GM06990 (cell line): ENCODE measurements around the gene TOGARAM1.
"Not testable (repeated sequence)": the region's sequence is repeated elsewhere in the genome, so short reads cannot be mapped to it uniquely, and the experiment has no call there.

Experiments used
- DNase-seq: peaks from one replicate; pipeline ENCODE4 v3.0.0-alpha.2; 2011; ENCODE audit not compliant: insufficient read length; ENCODE audit errors: extremely low read depth
- H3K27me3 ChIP-seq: replicated peaks from 2 replicates; pipeline ENCODE4 v1.6.0; 2011; ENCODE audit warnings: low read length; ENCODE audit not compliant: control insufficient read depth, insufficient read depth
- H3K36me3 ChIP-seq: 2 replicates; pipeline ENCODE4 v1.5.1; 2011; ENCODE audit warnings: low read length; ENCODE audit not compliant: control insufficient read depth, insufficient read depth
- H3K4me3 ChIP-seq: replicated peaks from 2 replicates; pipeline ENCODE4 v1.5.1; 2011; ENCODE audit warnings: low read depth, mild to moderate bottlenecking, control low read depth, low read length
- CTCF ChIP-seq: IDR thresholded peaks from 2 replicates; pipeline ENCODE4 v1.5.1; 2011; ENCODE audit warnings: low read length, control low read depth, mild to moderate bottlenecking, inconsistent platforms; ENCODE audit not compliant: insufficient read depth, poor library complexity, severe bottlenecking

TOGARAM1 gene

GRCh38 chr14:45070215-45070614, 108.2 kb downstream of the TOGARAM1 start:
- TF ChIP-seq CTCF, result no peak
- no peak for DNase-seq
- Histone ChIP-seq H3K4me3 (no peak overlapping the region), H3K36me3 (no peaks in the 10 kb centered on the region), H3K27me3 (no peaks in the 10 kb centered on the region)

DNA sequence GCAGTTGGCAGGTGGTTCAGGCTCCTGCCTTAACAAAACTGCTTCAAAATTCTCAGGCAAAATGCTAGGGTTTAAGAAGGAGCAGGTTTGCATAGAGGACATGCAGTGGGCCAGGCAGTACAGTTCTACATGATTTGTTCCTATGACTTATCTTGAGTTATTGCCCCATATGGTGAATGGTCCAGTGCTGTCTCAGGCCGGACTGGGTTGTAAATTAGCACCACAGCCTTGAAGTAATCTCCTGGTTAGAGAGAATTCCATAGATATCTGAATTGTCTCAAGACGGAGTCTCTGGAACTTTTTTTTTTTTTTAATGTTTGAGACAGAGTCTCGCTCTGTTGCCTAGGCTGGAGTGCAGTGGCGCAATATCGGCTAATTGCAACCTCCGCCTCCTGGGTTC, 110.1 kb downstream of the TOGARAM1 start:
- TF ChIP-seq CTCF, result no peak
- DNase-seq, result no peak
- H3K27me3 ChIP-seq, result no peaks in the 10 kb centered on the region
- no peak overlapping the region for H3K4me3 ChIP-seq
- no peaks in the 10 kb centered on the region for H3K36me3 ChIP-seq

DNA sequence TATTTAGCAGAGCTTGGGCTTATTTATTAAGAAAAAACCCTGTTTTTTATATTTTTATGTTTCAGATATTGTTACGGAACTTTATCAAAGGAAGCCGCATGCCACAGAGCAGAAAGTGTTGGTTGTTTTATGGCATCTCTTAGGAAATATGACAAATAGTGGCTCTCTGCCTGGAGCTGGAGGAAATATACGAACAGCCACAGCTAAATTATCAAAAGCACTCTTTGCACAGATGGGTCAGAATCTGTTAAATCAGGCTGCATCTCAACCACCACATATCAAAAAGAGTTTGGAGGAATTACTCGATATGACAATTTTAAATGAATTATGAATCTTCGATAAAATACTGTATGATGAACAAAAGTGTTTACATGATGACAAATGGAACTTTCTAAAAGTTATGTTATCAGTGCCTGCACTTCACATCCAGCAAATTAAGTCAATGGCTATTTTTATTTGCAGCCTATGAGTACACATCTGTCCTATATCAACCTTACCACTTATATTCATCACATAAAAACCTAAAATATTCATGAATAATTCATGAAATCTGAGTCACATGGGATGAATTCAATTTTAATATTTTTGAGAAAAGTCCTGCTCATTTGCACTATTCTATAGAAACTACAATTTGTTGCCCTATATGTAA, 111.4 kb downstream of the TOGARAM1 start:
- Histone ChIP-seq H3K4me3 (no peak overlapping the region), H3K36me3 (no peaks in the 10 kb centered on the region), H3K27me3 (no peaks in the 10 kb centered on the region)
- DNase-seq, result no peak
- no peak for TF ChIP-seq CTCF

DNA sequence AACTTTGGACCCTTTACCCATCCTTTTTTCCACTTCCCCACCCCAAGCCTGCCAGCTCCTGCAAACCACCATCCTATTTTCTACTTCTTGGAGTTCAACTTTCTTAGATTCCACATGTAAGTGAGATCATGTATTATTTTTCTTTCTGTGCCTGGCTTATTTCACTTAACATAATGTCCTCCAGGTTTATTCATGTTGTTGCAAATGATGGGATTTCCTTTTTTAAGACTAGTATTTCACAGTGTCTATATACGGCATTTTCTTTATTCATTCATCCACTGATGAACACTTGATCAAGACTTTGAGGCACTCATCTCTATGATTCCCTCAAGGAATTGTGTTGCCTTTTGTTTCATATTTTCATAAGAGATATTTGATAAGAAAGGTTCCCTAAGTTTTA, 116.3 kb downstream of the TOGARAM1 start:
- Histone ChIP-seq H3K36me3 (no peaks in the 10 kb centered on the region), H3K4me3 (no peak overlapping the region), H3K27me3 (no peaks in the 10 kb centered on the region)
- no peak for DNase-seq
- TF ChIP-seq CTCF, result no peak

- H3K36me3 ChIP-seq, H3K27me3 ChIP-seq, DNase-seq: not testable (repeated sequence)
Observed at GRCh38 chr14:45080416-45080968, 118.5 kb downstream of the TOGARAM1 start.

GRCh38 chr14:45081096-45081495, 119.1 kb downstream of the TOGARAM1 start:
- not testable (repeated sequence) for H3K27me3 ChIP-seq, H3K4me3 ChIP-seq, DNase-seq, H3K36me3 ChIP-seq

More at GRCh38 chr14:45080416-45080968, 118.5 kb downstream of the TOGARAM1 start:
- H3K4me3 ChIP-seq, result not testable (repeated sequence)

DNA sequence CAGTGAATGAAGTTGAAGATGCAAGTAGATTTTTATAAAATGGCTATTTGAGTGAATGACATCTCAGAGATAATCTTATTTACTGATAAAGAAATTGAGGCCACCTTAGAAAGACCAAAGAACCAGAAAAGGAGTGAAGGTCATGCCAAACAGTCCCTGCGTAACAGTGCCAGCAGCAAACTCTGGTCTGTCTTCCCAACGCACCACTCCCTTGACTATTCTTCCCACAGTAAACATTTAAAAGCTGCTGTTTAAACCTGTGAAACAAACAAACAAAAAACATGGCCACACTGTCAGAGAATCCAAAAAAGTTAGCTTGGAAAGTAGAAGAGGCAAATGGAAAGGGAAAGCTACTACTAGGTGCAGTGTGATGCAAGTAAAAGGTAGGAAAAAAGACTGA, 120.4 kb downstream of the TOGARAM1 start:
- Histone ChIP-seq H3K27me3 (no peaks in the 10 kb centered on the region), H3K36me3 (no peaks in the 10 kb centered on the region), H3K4me3 (no peak overlapping the region)
- no peak for DNase-seq
- no peak for TF ChIP-seq CTCF
